GOT3 (cell line): ENCODE data around the gene AGAP1.

ENCODE experiments used
- DNase-seq: peaks from one replicate; lab custom pipeline; 2025; ENCODE audit warnings: mixed read lengths; lab: John Stamatoyannopoulos, UW

Gene AGAP1

GRCh38 chr2:235712176-235712575 lies 218.3 kb downstream of the AGAP1 start:
- no peak for DNase-seq

GRCh38 chr2:235713189-235713588 lies 219.3 kb downstream of the AGAP1 start:
- no peak for DNase-seq

GRCh38 chr2:235715601-235716000 lies 221.8 kb downstream of the AGAP1 start:
- no peak for DNase-seq

GRCh38 chr2:235716875-235717496 lies 223.1 kb downstream of the AGAP1 start:
- no peak for DNase-seq

- DNase-seq: no peak
These were observed 225.5 kb downstream of the AGAP1 start for GRCh38 chr2:235719146-235719942.

- no peak for DNase-seq
These were observed 227.8 kb downstream of the AGAP1 start for GRCh38 chr2:235721625-235722024.

GRCh38 chr2:235722869-235723268 lies 229.0 kb downstream of the AGAP1 start:
- no peak for DNase-seq

GRCh38 chr2:235723371-235723770 lies 229.5 kb downstream of the AGAP1 start:
- no peak for DNase-seq

- no peak for DNase-seq
These were observed 230.1 kb downstream of the AGAP1 start for GRCh38 chr2:235723811-235724465.

- DNase-seq: no peak
These were observed 231.2 kb downstream of the AGAP1 start for GRCh38 chr2:235725016-235725489.

- DNase-seq: no peak
These were observed 232.0 kb downstream of the AGAP1 start for GRCh38 chr2:235725841-235726240.

GRCh38 chr2:235726554-235726953 lies 232.7 kb downstream of the AGAP1 start:
- DNase-seq: no peak

- no peak for DNase-seq
These were observed 233.3 kb downstream of the AGAP1 start for GRCh38 chr2:235727174-235727573.

GRCh38 chr2:235727891-235728799 lies 234.3 kb downstream of the AGAP1 start:
- no peak for DNase-seq

GRCh38 chr2:235728800-235729556 lies 235.1 kb downstream of the AGAP1 start:
- DNase-seq: no peak

- DNase-seq: no peak
These were observed 235.7 kb downstream of the AGAP1 start for GRCh38 chr2:235729557-235729947.

GRCh38 chr2:235730115-235730514 lies 236.3 kb downstream of the AGAP1 start:
- no peak for DNase-seq

- no peak for DNase-seq
These were observed 239.9 kb downstream of the AGAP1 start for GRCh38 chr2:235733761-235734160.

- no peak for DNase-seq
These were observed 240.3 kb downstream of the AGAP1 start for GRCh38 chr2:235734168-235734567.

GRCh38 chr2:235734688-235735231 lies 240.9 kb downstream of the AGAP1 start:
- DNase-seq: no peak

- DNase-seq: no peak
These were observed 243.6 kb downstream of the AGAP1 start for GRCh38 chr2:235737396-235737795.
